Keratinocyte (primary cell): ENCODE measurements around the gene ZDHHC23. TPM values are rescaled to one million over a fixed set of nuclear protein-coding genes. Genes with fewer than 3 reads are reported as not detected.

Experiments
- DNase-seq: peaks from one replicate; pipeline ENCODE4 v3.0.0-alpha.2; 2011; ENCODE audit warnings: low read depth, missing footprints, low spot score
- FAIRE-seq: peaks from 2 replicates; lab custom pipeline; 2011; peaks lifted over from hg19 to GRCh38; lab: Jason Lieb, UNC
- H2AFZ ChIP-seq: 2 replicates; pipeline ENCODE4 v1.6.0; 2012; ENCODE audit warnings: low read length, control low read depth, inconsistent platforms; ENCODE audit not compliant: control insufficient read depth
- H3K27ac ChIP-seq: 2 replicates; pipeline ENCODE4 v1.5.1; 2011; ENCODE audit warnings: low read length; ENCODE audit not compliant: control insufficient read depth, insufficient read depth
- H3K27me3 ChIP-seq: 3 replicates; pipeline ENCODE4 v1.6.0; 2011; ENCODE audit warnings: low read length; ENCODE audit not compliant: control insufficient read depth, insufficient read depth; ENCODE audit errors: extremely low read depth
- H3K36me3 ChIP-seq, 2 experiments: 2 replicates in 1 of 2; 3 replicates in 1 of 2; pipeline ENCODE4 v1.5.1; 2011; ENCODE audit warnings: low read length in 2 of 2, mild to moderate bottlenecking in 1 of 2; ENCODE audit not compliant: control insufficient read depth in 2 of 2, insufficient read depth in 2 of 2; ENCODE audit errors: extremely low read depth in 1 of 2
- H3K4me1 ChIP-seq: 3 replicates; pipeline ENCODE4 v1.5.1; 2011; ENCODE audit warnings: low read length; ENCODE audit not compliant: control insufficient read depth, insufficient read depth; ENCODE audit errors: extremely low read depth
- H3K4me2 ChIP-seq: 3 replicates; pipeline ENCODE4 v1.6.0; 2011; ENCODE audit warnings: low read depth, low read length; ENCODE audit not compliant: control insufficient read depth, insufficient read depth; ENCODE audit errors: extremely low read depth
- H3K4me3 ChIP-seq, 3 experiments: fragments of 200-600 bp in 1 of 3; sonication (generic) in 1 of 3; 2 replicates in 2 of 3; 3 replicates in 1 of 3; pipeline ENCODE4 v1.5.1; 2011 to 2016; ENCODE audit warnings: low read length in 3 of 3, mild to moderate bottlenecking in 3 of 3, control low read depth in 2 of 3, inconsistent platforms in 1 of 3, low read depth in 1 of 3, mixed read lengths in 1 of 3, mixed run types in 1 of 3, moderate library complexity in 1 of 3; ENCODE audit not compliant: control insufficient read depth in 2 of 3, insufficient read depth in 2 of 3; ENCODE audit errors: extremely low read depth in 1 of 3
- H3K79me2 ChIP-seq: 2 replicates; pipeline ENCODE4 v1.6.0; 2012; ENCODE audit warnings: low read length; ENCODE audit not compliant: control insufficient read depth, insufficient read depth
- H3K9ac ChIP-seq: 3 replicates; pipeline ENCODE4 v1.6.0; 2011; ENCODE audit warnings: low read length; ENCODE audit not compliant: control insufficient read depth, insufficient read depth; ENCODE audit errors: extremely low read depth
- H3K9me1 ChIP-seq: 3 replicates; pipeline ENCODE4 v1.6.0; 2011; ENCODE audit warnings: low read length; ENCODE audit not compliant: control insufficient read depth, insufficient read depth; ENCODE audit errors: extremely low read depth
- H3K9me3 ChIP-seq: 2 replicates; pipeline ENCODE4 v1.5.1; 2012; ENCODE audit warnings: low read depth, low read length; ENCODE audit not compliant: control insufficient read depth
- H4K20me1 ChIP-seq: 3 replicates; pipeline ENCODE4 v1.6.0; 2011; ENCODE audit warnings: low read length; ENCODE audit not compliant: control insufficient read depth, insufficient read depth; ENCODE audit errors: extremely low read depth
- EZH2 ChIP-seq: IDR thresholded peaks from one replicate; pipeline ENCODE4 v1.6.1; 2012; ENCODE audit warnings: inconsistent platforms, mild to moderate bottlenecking, low read length, moderate library complexity
- dilution Hi-C: fragments of 300-500 bp; cut with MboI; formaldehyde crosslinking; loops from one replicate; pipeline ENCODE4 v1.7.0; 2020; ENCODE audit warnings: low sequenced_read_pairs; ENCODE audit not compliant: extremely low pct_ligation_motif_present
- polyA plus RNA-seq, 5 experiments: library from polyadenylated mRNA; depleted of rRNA in 3 of 5; stranded (reverse) in 3 of 5; stranded (forward) in 1 of 5; unstranded in 1 of 5; fragments of >200 nt; gene quantifications; 1 replicate in 1 of 5; 2 replicates in 3 of 5; 3 replicates in 1 of 5; pipeline versions ENCODE4 v1.2.1 to v1.2.3, GENCODE V29; 2011 to 2012; ENCODE audit warnings: missing spikeins in 2 of 5, low read depth in 1 of 5, low replicate concordance in 1 of 5
- TF ChIP-seq, protein P1 (sequence below), 3 experiments: IDR thresholded peaks in 1 of 3; conservative IDR thresholded peaks in 1 of 3; optimal IDR thresholded peaks in 1 of 3; 2 replicates in 2 of 3; 3 replicates in 1 of 3; pipeline versions ENCODE3 to v1.5.1; 2011; ENCODE audit warnings: low read length in 3 of 3, mild to moderate bottlenecking in 3 of 3, moderate library complexity in 2 of 3, control low read depth in 1 of 3, inconsistent platforms in 1 of 3; ENCODE audit not compliant: insufficient read depth in 2 of 3; ENCODE audit errors: extremely low read depth in 1 of 3

Gene ZDHHC23
- polyA plus RNA-seq, 1 donor (not counting 4 experiments of a cell fraction or from before 2014, with no cell fraction given), result 2.3 TPM

GRCh38 chr3:113981803-113982202, 34.0 kb downstream of the ZDHHC23 start:
- Histone ChIP-seq H3K27ac (no peak overlapping the region), H3K9me3 (no peaks in the 10 kb centered on the region), H3K4me3 (no peak overlapping the region), H3K9me1 (no peaks in the 10 kb centered on the region), H3K4me2 (no peak overlapping the region), H2AFZ (no peak overlapping the region), H4K20me1 (no peaks in the 10 kb centered on the region), H3K4me1 (no peaks in the 10 kb centered on the region), H3K79me2 (no peaks in the 10 kb centered on the region), H3K36me3 (no peaks in the 10 kb centered on the region), H3K9ac (no peak overlapping the region), H3K27me3 (no peaks in the 10 kb centered on the region)
- dilution Hi-C loops, result no loop called here
- DNase-seq (no peak), FAIRE-seq (no peak)
- TF ChIP-seq, protein P1, sequence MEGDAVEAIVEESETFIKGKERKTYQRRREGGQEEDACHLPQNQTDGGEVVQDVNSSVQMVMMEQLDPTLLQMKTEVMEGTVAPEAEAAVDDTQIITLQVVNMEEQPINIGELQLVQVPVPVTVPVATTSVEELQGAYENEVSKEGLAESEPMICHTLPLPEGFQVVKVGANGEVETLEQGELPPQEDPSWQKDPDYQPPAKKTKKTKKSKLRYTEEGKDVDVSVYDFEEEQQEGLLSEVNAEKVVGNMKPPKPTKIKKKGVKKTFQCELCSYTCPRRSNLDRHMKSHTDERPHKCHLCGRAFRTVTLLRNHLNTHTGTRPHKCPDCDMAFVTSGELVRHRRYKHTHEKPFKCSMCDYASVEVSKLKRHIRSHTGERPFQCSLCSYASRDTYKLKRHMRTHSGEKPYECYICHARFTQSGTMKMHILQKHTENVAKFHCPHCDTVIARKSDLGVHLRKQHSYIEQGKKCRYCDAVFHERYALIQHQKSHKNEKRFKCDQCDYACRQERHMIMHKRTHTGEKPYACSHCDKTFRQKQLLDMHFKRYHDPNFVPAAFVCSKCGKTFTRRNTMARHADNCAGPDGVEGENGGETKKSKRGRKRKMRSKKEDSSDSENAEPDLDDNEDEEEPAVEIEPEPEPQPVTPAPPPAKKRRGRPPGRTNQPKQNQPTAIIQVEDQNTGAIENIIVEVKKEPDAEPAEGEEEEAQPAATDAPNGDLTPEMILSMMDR (optimal IDR thresholded peaks at IDR 0.05 in 1 of 3, IDR thresholded peaks at IDR 0.05 in 1 of 3, conservative IDR thresholded peaks at IDR 0.05 in 1 of 3; ENCODE audit: extremely low read depth in 1 of 3, insufficient read depth in 2 of 3, low read length in 3 of 3), result no peak
- TF ChIP-seq EZH2, result no peak

DNA sequence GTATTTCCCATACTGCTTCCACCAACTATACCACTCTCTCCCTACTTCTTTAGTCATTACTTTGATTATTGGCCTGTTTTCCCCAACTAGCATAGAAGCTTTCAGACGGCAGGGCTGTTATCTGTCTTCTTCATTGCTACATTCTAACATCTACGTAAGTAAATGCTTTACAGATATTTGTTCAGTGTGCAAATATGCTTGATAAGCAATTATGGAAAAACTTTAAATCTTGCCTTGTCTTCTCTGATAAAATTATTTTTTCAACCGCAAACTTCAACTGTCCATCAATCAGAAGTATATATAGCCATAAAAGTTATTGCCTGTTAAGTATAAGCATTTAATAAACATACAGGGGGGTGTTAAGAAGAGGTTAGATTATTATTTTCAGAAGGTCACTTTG, 35.7 kb downstream of the ZDHHC23 start:
- TF ChIP-seq, protein P1 (optimal IDR thresholded peaks at IDR 0.05 in 1 of 3, IDR thresholded peaks at IDR 0.05 in 1 of 3, conservative IDR thresholded peaks at IDR 0.05 in 1 of 3; ENCODE audit: extremely low read depth in 1 of 3, insufficient read depth in 2 of 3, low read length in 3 of 3), result no peak
- TF ChIP-seq EZH2, result no peak
- no peaks in the 10 kb centered on the region for H3K36me3 ChIP-seq

More for the DNA sequence above, 35.7 kb downstream of the ZDHHC23 start:
- Histone ChIP-seq H2AFZ (no peak overlapping the region), H4K20me1 (no peaks in the 10 kb centered on the region), H3K9ac (no peak overlapping the region), H3K27ac (no peak overlapping the region), H3K4me1 (no peaks in the 10 kb centered on the region), H3K4me2 (no peak overlapping the region), H3K27me3 (no peaks in the 10 kb centered on the region), H3K9me1 (no peaks in the 10 kb centered on the region), H3K4me3 (no peak overlapping the region), H3K79me2 (no peaks in the 10 kb centered on the region), H3K9me3 (no peaks in the 10 kb centered on the region)
- no peak for FAIRE-seq
- no peak for DNase-seq
- dilution Hi-C loops, result no loop called here
